IMR-90 (cell line): ENCODE data around the gene SLC1A7. TPM values are rescaled to one million over a fixed set of nuclear protein-coding genes. Genes with fewer than 3 reads are reported as not detected.

ENCODE experiments used
- ATAC-seq: fragments of 200-7000 bp; cut with Tn5 transposase; 2 replicates; pipeline ENCODE4 v1.9.1; 2020; ENCODE audit warnings: low read depth, mild to moderate bottlenecking, moderate library complexity
- BruUV-seq: library from RNA; stranded (reverse); fragments of 400-500 nt; replicated peaks from 2 replicates; lab custom pipeline; 2021; lab: Mats Ljungman, UMichigan
- CTCF ChIA-PET: fragments of 300-600 bp; formaldehyde crosslinking; extraction: SDS; loops from one replicate; lab custom pipeline; 2021; ENCODE audit warnings: antibody characterized with exemption; lab: Yijun Ruan, JAX
- POLR2A ChIA-PET: fragments of 300-600 bp; sonication (Branson Sonifier 250); formaldehyde crosslinking; loops from one replicate; lab custom pipeline; 2022; ENCODE audit warnings: antibody characterized with exemption; ENCODE audit not compliant: unreplicated experiment; lab: Charles Lee
- DNase-seq: peaks from one replicate; pipeline ENCODE4 v3.0.0; 2013
- H2AFZ ChIP-seq: replicated peaks from 2 replicates; pipeline ENCODE3; 2013; ENCODE audit warnings: low read length, mild to moderate bottlenecking; ENCODE audit not compliant: poor library complexity
- H2AK5ac ChIP-seq: 2 replicates; pipeline ENCODE4 v1.6.1; 2013; ENCODE audit warnings: low read depth, low read length, inconsistent platforms
- H2AK9ac ChIP-seq: replicated peaks from 2 replicates; pipeline ENCODE3; 2013; ENCODE audit warnings: mild to moderate bottlenecking, low read depth, low read length, moderate library complexity; ENCODE audit not compliant: poor library complexity
- H2BK120ac ChIP-seq: 2 replicates; pipeline ENCODE4 v1.6.1; 2013; ENCODE audit warnings: low read depth, low read length, inconsistent platforms
- H2BK15ac ChIP-seq: 3 replicates; pipeline ENCODE4 v1.6.1; 2013; ENCODE audit warnings: low read depth, low read length, inconsistent platforms
- H2BK20ac ChIP-seq: 2 replicates; pipeline ENCODE4 v1.6.1; 2013; ENCODE audit warnings: low read depth, mild to moderate bottlenecking, inconsistent platforms, low read length, moderate library complexity
- H2BK5ac ChIP-seq: 2 replicates; pipeline ENCODE4 v1.6.1; 2013; ENCODE audit warnings: mild to moderate bottlenecking, low read depth, low read length, inconsistent platforms; ENCODE audit not compliant: poor library complexity, severe bottlenecking
- H3K14ac ChIP-seq: replicated peaks from 2 replicates; pipeline ENCODE4 v1.6.1; 2013; ENCODE audit warnings: low read depth, low read length, inconsistent platforms
- H3K18ac ChIP-seq: 2 replicates; pipeline ENCODE4 v1.6.1; 2013; ENCODE audit warnings: low read depth, low read length, control low read depth
- H3K23ac ChIP-seq: 2 replicates; pipeline ENCODE4 v1.6.1; 2013; ENCODE audit warnings: low read depth, low read length, inconsistent platforms
- H3K27ac ChIP-seq: 2 replicates; pipeline ENCODE4 v1.5.1; 2013; ENCODE audit warnings: mild to moderate bottlenecking, control low read depth, low read length; ENCODE audit not compliant: insufficient read depth
- H3K27me3 ChIP-seq: 2 replicates; pipeline ENCODE4 v1.6.1; 2013; ENCODE audit warnings: low read length; ENCODE audit not compliant: control insufficient read depth, insufficient read depth
- H3K36me3 ChIP-seq: 2 replicates; pipeline ENCODE4 v1.6.1; 2013; ENCODE audit warnings: low read length, mixed read lengths; ENCODE audit not compliant: control insufficient read depth, insufficient read depth
- H3K4ac ChIP-seq: 2 replicates; pipeline ENCODE4 v1.6.1; 2013; ENCODE audit warnings: low read depth, low read length, inconsistent platforms
- H3K4me1 ChIP-seq: 2 replicates; pipeline ENCODE4 v1.6.1; 2013; ENCODE audit warnings: low read length, mixed read lengths; ENCODE audit not compliant: control insufficient read depth, insufficient read depth
- H3K4me2 ChIP-seq: 2 replicates; pipeline ENCODE4 v1.6.1; 2013; ENCODE audit warnings: low read depth, mild to moderate bottlenecking, control low read depth, low read length, moderate library complexity
- H3K4me3 ChIP-seq: 2 replicates; pipeline ENCODE4 v1.5.1; 2013; ENCODE audit warnings: low read depth, mild to moderate bottlenecking, control low read depth, low read length, moderate library complexity; ENCODE audit not compliant: insufficient read depth
- H3K56ac ChIP-seq: 2 replicates; pipeline ENCODE4 v1.6.1; 2013; ENCODE audit warnings: low read length, inconsistent platforms; ENCODE audit not compliant: insufficient read depth; ENCODE audit errors: extremely low read depth
- H3K79me1 ChIP-seq, 2 experiments: 2 replicates each; pipeline ENCODE4 v1.6.1; 2013; ENCODE audit warnings: low read length in 2 of 2, inconsistent platforms in 1 of 2, low read depth in 1 of 2
- H3K9ac ChIP-seq: 2 replicates; pipeline ENCODE4 v1.6.1; 2013; ENCODE audit warnings: low read depth, low read length, control low read depth
- H3K9me1 ChIP-seq: 2 replicates; pipeline ENCODE4 v1.6.1; 2013; ENCODE audit warnings: low read length, inconsistent platforms; ENCODE audit not compliant: insufficient read depth
- H3K9me3 ChIP-seq: 2 replicates; pipeline ENCODE4 v1.6.1; 2013; ENCODE audit warnings: low read length; ENCODE audit not compliant: control insufficient read depth, insufficient read depth
- H4K20me1 ChIP-seq: 2 replicates; pipeline ENCODE4 v1.6.1; 2013; ENCODE audit warnings: low read length, inconsistent platforms; ENCODE audit not compliant: insufficient read depth
- H4K5ac ChIP-seq: 2 replicates; pipeline ENCODE4 v1.6.1; 2013; ENCODE audit warnings: mild to moderate bottlenecking, low read depth, low read length, control low read depth
- H4K8ac ChIP-seq, 2 experiments: 2 replicates each; pipeline ENCODE4 v1.6.1; 2013; ENCODE audit warnings: low read depth in 2 of 2, low read length in 2 of 2, control low read depth in 1 of 2, inconsistent platforms in 1 of 2
- H4K91ac ChIP-seq: 2 replicates; pipeline ENCODE4 v1.6.1; 2013; ENCODE audit warnings: low read depth, low read length, inconsistent platforms; ENCODE audit not compliant: insufficient read depth
- CEBPB ChIP-seq: IDR thresholded peaks from 2 replicates; pipeline ENCODE4 v1.6.1; 2012; ENCODE audit warnings: low read depth, low read length, improper control_type of control experiment
- ELK1 ChIP-seq: fragments of 150-350 bp; IDR thresholded peaks from 2 replicates; pipeline ENCODE4 v1.6.1; 2016; ENCODE audit warnings: low read depth, mild to moderate bottlenecking, low read length, moderate library complexity, borderline replicate concordance
- FOS ChIP-seq: fragments of 150-350 bp; IDR thresholded peaks from 2 replicates; pipeline ENCODE4 v1.6.1; 2016; ENCODE audit warnings: low read depth, low read length
- POLR2A ChIP-seq: IDR thresholded peaks from 2 replicates; pipeline ENCODE4 v1.6.1; 2012; ENCODE audit warnings: mild to moderate bottlenecking, low read depth, low read length
- USF2 ChIP-seq: fragments of 150-350 bp; IDR thresholded peaks from 2 replicates; pipeline ENCODE4 v1.6.1; 2017; ENCODE audit warnings: mild to moderate bottlenecking, antibody characterized with exemption, low read length, low read depth
- WGBS, 2 experiments: methylation state at CpG; one replicate each; pipeline versions ENCODE4 v1.1.5 to v1.1.7; 2013; ENCODE audit warnings: missing lambda C conversion rate in 2 of 2; ENCODE audit not compliant: insufficient read length in 1 of 2; ENCODE audit errors: extremely low coverage in 2 of 2; 5-methylcytosine and 5-hydroxymethylcytosine counted together
- dilution Hi-C: fragments of 300-500 bp; cut with HindIII; formaldehyde crosslinking; loops from one replicate; pipeline ENCODE4 v1.14.3; 2018; ENCODE audit warnings: low sequenced_read_pairs; ENCODE audit not compliant: unreplicated experiment
- in situ Hi-C: fragments of 300-500 bp; cut with MboI; formaldehyde crosslinking; loops from 3 replicates; pipeline ENCODE4 v1.14.3; 2019; ENCODE audit warnings: low sequenced_read_pairs, inconsistent platforms, mixed read lengths
- intact Hi-C: fragments of 100-400 bp; cut with micrococcal nuclease; formaldehyde crosslinking; loops from 2 replicates; pipeline ENCODE4 v1.10.0; 2022
- polyA plus RNA-seq, 3 experiments: library from polyadenylated mRNA; depleted of rRNA; stranded (reverse); fragments of >200 nt; gene quantifications; 2 replicates each; pipeline ENCODE4 v1.2.3, GENCODE V29; 2012; ENCODE audit warnings: low replicate concordance in 1 of 3
- total RNA-seq: library from RNA; depleted of rRNA; stranded (reverse); fragments of >200 nt; gene quantifications from 2 replicates; pipeline ENCODE4 v1.2.3, GENCODE V29; 2012

The SLC1A7 gene
- total and polyA plus RNA-seq, 2 of the 4 experiments (the other 2 are of a cell fraction) = 0.05 TPM; not detected in 1

GRCh38 chr1:53137729-53138128 is 4.7 kb downstream of the SLC1A7 start:
- H3K27ac ChIP-seq = no peak overlapping the region

More at GRCh38 chr1:53137729-53138128, 4.7 kb downstream of the SLC1A7 start:
- Histone ChIP-seq H3K4me2 (no peak overlapping the region), H3K56ac (no peak overlapping the region), H3K79me1 (no peaks in the 10 kb centered on the region), H3K9me1 (peaks cover 31% of the 10 kb centered on the region), H2BK5ac (no peak overlapping the region), H2AFZ (no peak overlapping the region), H4K20me1 (no peaks in the 10 kb centered on the region), H3K27me3 (no peaks in the 10 kb centered on the region), H2BK15ac (peak overlapping the region; percentile 37; the same call in 2 of the 3 replicates), H3K9me3 (peaks cover 4% of the 10 kb centered on the region), H3K18ac (no peak overlapping the region), H2BK120ac (peak overlapping the region; percentile 71), H3K36me3 (no peaks in the 10 kb centered on the region), H2AK9ac (no peak overlapping the region), H3K14ac (no peak overlapping the region), H3K4ac (peak overlapping the region; percentile 64), H3K23ac (no peak overlapping the region), H4K5ac (no peak overlapping the region), H3K4me3 (no peak overlapping the region), H2BK20ac (peak overlapping the region; percentile 82), H3K9ac (no peak overlapping the region), H4K91ac (peak overlapping the region; percentile 79), H2AK5ac (0 out of 2 replicates have a peak overlapping the region, but pooled peaks have one; percentile 21), H3K4me1 (peaks cover 21% of the 10 kb centered on the region), H4K8ac (no peak overlapping the region)
- ATAC-seq (no peak), DNase-seq (no peak)
- ChIA-PET CTCF (interaction anchor here (0.7 kb wide), 1 partner anchor 690 kb away, joined by 5 read pairs; no protein-coding TSS in a partner anchor), POLR2A (no interaction called here)
- in situ Hi-C loops = no loop called here
- TF ChIP-seq USF2 = no peak
- no peak for TF ChIP-seq FOS
- TF ChIP-seq ELK1 = no peak
- no peak for TF ChIP-seq POLR2A
- no peak for TF ChIP-seq CEBPB
- dilution Hi-C loops = no loop called here
- no TSS peak for BruUV-seq
- WGBS, 2 experiments = no CpG with 5 or more reads among the region's 1 CpG
- intact Hi-C loops = no loop called here
